Measurements from ENCODE around the gene XBP1.

The XBP1 gene

GRCh38 chr22:28817919-28818859 lies 17.8 kb upstream of the XBP1 start:
- no peak for TF ChIP-seq CTCF (IDR thresholded peaks at IDR 0.05; ENCODE audit: low read depth, low read length)
- DNase-seq (ENCODE audit: low read depth, low spot score) = no peak
- in situ Hi-C loops (cut with HindIII; ENCODE audit: low sequenced_read_pairs) = no loop called here
- H3K4me3 ChIP-seq (ENCODE audit: low read depth, low read length) = no peak overlapping the region

- no peak overlapping the region for H3K4me3 ChIP-seq (ENCODE audit: low read depth, low read length)
- in situ Hi-C loops (cut with HindIII; ENCODE audit: low sequenced_read_pairs) = no loop called here
- no peak for DNase-seq (ENCODE audit: low read depth, low spot score)
- TF ChIP-seq CTCF (IDR thresholded peaks at IDR 0.05; ENCODE audit: low read depth, low read length) = no peak
Measured at GRCh38 chr22:28817064-28817463, 16.7 kb upstream of the XBP1 start.

- TF ChIP-seq CTCF (IDR thresholded peaks at IDR 0.05; ENCODE audit: low read depth, low read length) = no peak
- in situ Hi-C loops (cut with HindIII; ENCODE audit: low sequenced_read_pairs) = no loop called here
- H3K4me3 ChIP-seq (ENCODE audit: low read depth, low read length) = no peak overlapping the region
- DNase-seq (ENCODE audit: low read depth, low spot score) = no peak
Measured at GRCh38 chr22:28815729-28816128, 15.4 kb upstream of the XBP1 start.

- no peak overlapping the region for H3K4me3 ChIP-seq (ENCODE audit: low read depth, low read length)
- no peak for DNase-seq (ENCODE audit: low read depth, low spot score)
- no peak for TF ChIP-seq CTCF (IDR thresholded peaks at IDR 0.05; ENCODE audit: low read depth, low read length)
- in situ Hi-C loops (cut with HindIII; ENCODE audit: low sequenced_read_pairs) = no loop called here
Measured at GRCh38 chr22:28815111-28815510, 14.7 kb upstream of the XBP1 start.

- DNase-seq (ENCODE audit: low read depth, low spot score) = no peak
- in situ Hi-C loops (cut with HindIII; ENCODE audit: low sequenced_read_pairs) = no loop called here
- no peak for TF ChIP-seq CTCF (IDR thresholded peaks at IDR 0.05; ENCODE audit: low read depth, low read length)
- no peak overlapping the region for H3K4me3 ChIP-seq (ENCODE audit: low read depth, low read length)
Measured at GRCh38 chr22:28813772-28814518, 13.6 kb upstream of the XBP1 start.

- TF ChIP-seq CTCF (IDR thresholded peaks at IDR 0.05; ENCODE audit: low read depth, low read length) = no peak
- DNase-seq (ENCODE audit: low read depth, low spot score) = no peak
- no peak overlapping the region for H3K4me3 ChIP-seq (ENCODE audit: low read depth, low read length)
- in situ Hi-C loops (cut with HindIII; ENCODE audit: low sequenced_read_pairs) = no loop called here
Measured at GRCh38 chr22:28812516-28812915, 12.1 kb upstream of the XBP1 start.

All from astrocyte of the spinal cord (primary cell).